Esophagus muscularis mucosa (tissue), 4 donors: ENCODE measurements around the gene IQGAP2.

Experiments
- EP300 ChIP-seq: sonication (generic); formaldehyde crosslinking; IDR thresholded peaks from one replicate; pipeline ENCODE4 v1.6.1; 2017; ENCODE audit warnings: antibody characterized with exemption
- POLR2A ChIP-seq: fragments of 450-650 bp; IDR thresholded peaks from one replicate; pipeline ENCODE4 v1.6.1; 2017; ENCODE audit warnings: antibody characterized with exemption, moderate library complexity, mild to moderate bottlenecking, low read depth
- TF ChIP-seq, protein P1 (sequence below), 3 experiments: fragments of 200-600 bp in 2 of 3; fragments of 450-650 bp in 1 of 3; sonication (generic) in 2 of 3; IDR thresholded peaks; one replicate each; pipeline ENCODE4 v1.5.1; 2017 to 2019; ENCODE audit warnings: antibody characterized with exemption in 3 of 3, mild to moderate bottlenecking in 2 of 3, moderate library complexity in 1 of 3

DNA sequence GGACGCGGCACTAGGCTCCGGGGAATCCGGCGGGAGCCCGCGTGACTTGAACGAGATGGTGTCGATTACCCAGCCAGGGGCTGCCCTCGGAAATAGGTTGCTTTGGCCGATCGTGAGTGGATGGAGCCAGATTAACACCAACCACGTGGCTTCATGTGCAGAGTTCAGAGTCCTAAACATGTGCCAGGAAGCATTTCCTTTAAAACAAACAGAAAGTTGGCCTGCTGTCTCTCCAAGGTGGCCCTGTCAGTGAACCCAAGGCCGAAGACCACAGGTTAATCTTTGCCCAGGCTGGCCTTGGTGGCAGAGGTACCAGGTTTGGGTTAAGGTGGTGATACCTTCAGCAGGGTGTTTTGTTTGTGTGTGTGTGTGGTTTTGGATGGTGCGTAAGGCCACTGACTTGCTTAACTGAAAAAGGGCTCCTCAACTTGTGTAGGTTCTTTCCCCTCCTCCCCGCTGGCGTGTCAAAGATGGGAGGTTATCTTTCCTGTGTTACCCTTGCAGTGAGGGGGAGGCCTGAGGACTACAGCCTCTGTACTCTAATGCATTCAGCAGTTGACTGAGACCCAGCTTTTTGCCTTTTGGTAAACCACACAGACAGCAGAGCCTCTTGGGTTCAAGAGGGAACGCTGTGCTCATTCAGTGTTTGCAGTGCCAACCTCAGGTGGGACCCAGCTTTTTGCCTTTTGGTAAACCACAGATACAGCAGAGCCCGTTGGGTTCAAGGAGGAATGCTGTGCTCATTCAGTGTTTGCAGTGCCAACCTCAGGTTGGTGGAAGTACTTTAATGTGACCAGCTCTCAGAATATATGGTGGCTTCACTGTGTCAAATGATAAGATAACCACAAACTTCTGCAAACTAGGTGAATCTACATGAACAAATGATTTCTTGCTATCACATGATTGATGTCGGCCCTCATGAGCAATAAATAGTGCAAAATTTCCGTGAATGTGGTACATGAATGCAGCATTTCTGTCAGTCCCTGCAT, 1.4 kb downstream of the IQGAP2 start:
- TF ChIP-seq, protein P1, sequence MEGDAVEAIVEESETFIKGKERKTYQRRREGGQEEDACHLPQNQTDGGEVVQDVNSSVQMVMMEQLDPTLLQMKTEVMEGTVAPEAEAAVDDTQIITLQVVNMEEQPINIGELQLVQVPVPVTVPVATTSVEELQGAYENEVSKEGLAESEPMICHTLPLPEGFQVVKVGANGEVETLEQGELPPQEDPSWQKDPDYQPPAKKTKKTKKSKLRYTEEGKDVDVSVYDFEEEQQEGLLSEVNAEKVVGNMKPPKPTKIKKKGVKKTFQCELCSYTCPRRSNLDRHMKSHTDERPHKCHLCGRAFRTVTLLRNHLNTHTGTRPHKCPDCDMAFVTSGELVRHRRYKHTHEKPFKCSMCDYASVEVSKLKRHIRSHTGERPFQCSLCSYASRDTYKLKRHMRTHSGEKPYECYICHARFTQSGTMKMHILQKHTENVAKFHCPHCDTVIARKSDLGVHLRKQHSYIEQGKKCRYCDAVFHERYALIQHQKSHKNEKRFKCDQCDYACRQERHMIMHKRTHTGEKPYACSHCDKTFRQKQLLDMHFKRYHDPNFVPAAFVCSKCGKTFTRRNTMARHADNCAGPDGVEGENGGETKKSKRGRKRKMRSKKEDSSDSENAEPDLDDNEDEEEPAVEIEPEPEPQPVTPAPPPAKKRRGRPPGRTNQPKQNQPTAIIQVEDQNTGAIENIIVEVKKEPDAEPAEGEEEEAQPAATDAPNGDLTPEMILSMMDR (IDR thresholded peaks at IDR 0.05), result no peak
- TF ChIP-seq POLR2A (no peak), EP300 (no peak)
